ENCODE data around the gene DOCK11. TPM values are rescaled to one million over a fixed set of nuclear protein-coding genes. Genes with fewer than 3 reads are reported as not detected.
"Not testable (repeated sequence)": the region's sequence is repeated elsewhere in the genome, so short reads cannot be mapped to it uniquely, and the experiment has no call there.

The DOCK11 gene
- total RNA-seq, 2 experiments from 2014 or later: 47.5 to 50.4 TPM

DNA sequence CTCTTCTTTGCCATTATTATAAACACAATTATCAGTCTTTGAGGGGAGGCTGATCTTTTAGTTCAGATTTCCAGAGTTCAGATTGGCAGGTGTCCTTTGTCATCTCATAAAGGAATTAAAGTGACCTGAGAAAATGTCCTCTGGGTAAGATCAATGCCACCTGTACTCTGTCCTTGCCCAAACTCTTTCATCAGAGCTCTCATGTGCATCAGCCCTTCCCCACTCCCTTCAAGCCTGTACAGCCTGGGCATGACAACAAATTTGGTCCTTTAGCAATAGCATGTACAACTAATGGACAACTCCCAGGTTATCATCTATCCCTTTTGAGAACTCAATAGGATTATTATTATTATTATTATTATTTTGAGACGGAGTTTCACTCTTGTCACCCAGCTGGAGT is 8.9 kb upstream of the DOCK11 start:
- POLR2A ChIA-PET; H3K27me3 Mint-ChIP-seq; CTCF ChIA-PET; H3K27ac Mint-ChIP-seq; H3K4me1 Mint-ChIP-seq (ENCODE audit: low read depth); H3K9me3 Mint-ChIP-seq; H3K4me3 Mint-ChIP-seq; DNase-seq; H3K36me3 Mint-ChIP-seq; intact Hi-C loops (cut with micrococcal nuclease): not testable (repeated sequence)

DNA sequence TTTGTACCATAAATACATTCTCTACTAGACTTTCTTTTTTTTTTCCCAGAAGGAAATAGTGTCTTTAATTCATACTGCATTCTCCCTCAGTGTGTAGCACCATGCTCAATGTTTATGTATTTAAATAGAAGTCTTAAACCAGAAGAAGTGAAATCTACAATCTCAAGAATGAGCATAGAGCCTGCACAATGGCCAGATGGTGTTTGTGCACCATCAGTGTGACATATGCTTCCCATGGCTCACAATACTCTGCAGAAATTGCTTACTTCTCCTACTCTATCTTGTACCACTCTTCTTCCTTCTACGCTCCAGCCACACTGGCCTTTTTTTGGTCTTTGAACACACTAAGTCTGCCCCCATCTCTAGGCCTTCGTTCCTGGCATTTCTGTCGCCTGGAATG is 2.6 kb upstream of the DOCK11 start:
- intact Hi-C loops (cut with micrococcal nuclease): loop anchor here (10.0 kb wide), 1 partner anchor 112 kb away; no protein-coding TSS in a partner anchor
- no peaks in the 10 kb centered on the region for H3K9me3 Mint-ChIP-seq
- H3K4me1 Mint-ChIP-seq (ENCODE audit: low read depth): peaks cover 11% of the 10 kb centered on the region
- no peaks in the 10 kb centered on the region for H3K27me3 Mint-ChIP-seq
- CTCF ChIA-PET: no interaction called here
- peaks cover 3% of the 10 kb centered on the region for H3K36me3 Mint-ChIP-seq
- no peak overlapping the region for H3K27ac Mint-ChIP-seq
- POLR2A ChIA-PET: no interaction called here
- no peak overlapping the region for H3K4me3 Mint-ChIP-seq
- no peak for DNase-seq

DNA sequence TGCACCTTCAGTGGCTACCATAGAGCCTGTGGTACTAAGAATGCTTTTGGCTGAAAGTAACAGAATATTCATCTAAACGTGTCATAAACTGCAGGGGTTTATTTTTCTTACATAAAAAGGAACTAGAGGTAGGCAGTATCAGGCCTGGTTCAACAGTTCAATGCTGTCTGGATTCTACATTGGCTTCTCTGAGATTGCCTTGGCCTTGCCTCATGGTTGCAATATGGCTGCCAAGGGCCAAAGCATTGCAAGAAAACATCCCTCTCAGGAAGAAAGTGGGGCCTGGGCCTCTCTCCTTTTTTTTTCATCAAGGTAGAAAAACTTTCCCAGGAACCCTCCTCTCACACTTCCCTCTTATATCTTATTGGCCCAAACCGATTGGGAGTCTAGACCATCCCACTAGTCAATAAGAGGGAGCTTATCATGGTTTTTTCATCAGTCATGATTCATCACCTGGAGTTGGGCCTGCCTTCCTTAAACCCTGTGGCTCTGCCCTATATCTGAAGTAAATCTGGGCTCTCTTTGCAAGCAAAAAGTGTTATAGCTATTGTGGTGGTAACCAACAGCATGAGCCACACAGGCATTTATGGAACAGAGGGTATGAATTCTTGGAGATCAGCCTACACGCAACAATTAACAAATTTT is 1.8 kb upstream of the DOCK11 start:
- no peaks in the 10 kb centered on the region for H3K27me3 Mint-ChIP-seq
- POLR2A ChIA-PET: interaction anchor here (2.5 to 4.7 kb wide), 2 partner anchors 35 to 41 kb away, joined by 12 to 36 read pairs; no protein-coding TSS in a partner anchor
- no peak overlapping the region for H3K4me3 Mint-ChIP-seq
- peaks cover 16% of the 10 kb centered on the region for H3K4me1 Mint-ChIP-seq (ENCODE audit: low read depth)
- H3K36me3 Mint-ChIP-seq: peaks cover 3% of the 10 kb centered on the region
- CTCF ChIA-PET: no interaction called here
- DNase-seq: no peak
- H3K27ac Mint-ChIP-seq: no peak overlapping the region
- no peaks in the 10 kb centered on the region for H3K9me3 Mint-ChIP-seq
- intact Hi-C loops (cut with micrococcal nuclease): loop anchor here (2.0 to 10.0 kb wide), 2 partner anchors 111 to 147 kb away; partner anchors contain the start of gene WDR44

DNA sequence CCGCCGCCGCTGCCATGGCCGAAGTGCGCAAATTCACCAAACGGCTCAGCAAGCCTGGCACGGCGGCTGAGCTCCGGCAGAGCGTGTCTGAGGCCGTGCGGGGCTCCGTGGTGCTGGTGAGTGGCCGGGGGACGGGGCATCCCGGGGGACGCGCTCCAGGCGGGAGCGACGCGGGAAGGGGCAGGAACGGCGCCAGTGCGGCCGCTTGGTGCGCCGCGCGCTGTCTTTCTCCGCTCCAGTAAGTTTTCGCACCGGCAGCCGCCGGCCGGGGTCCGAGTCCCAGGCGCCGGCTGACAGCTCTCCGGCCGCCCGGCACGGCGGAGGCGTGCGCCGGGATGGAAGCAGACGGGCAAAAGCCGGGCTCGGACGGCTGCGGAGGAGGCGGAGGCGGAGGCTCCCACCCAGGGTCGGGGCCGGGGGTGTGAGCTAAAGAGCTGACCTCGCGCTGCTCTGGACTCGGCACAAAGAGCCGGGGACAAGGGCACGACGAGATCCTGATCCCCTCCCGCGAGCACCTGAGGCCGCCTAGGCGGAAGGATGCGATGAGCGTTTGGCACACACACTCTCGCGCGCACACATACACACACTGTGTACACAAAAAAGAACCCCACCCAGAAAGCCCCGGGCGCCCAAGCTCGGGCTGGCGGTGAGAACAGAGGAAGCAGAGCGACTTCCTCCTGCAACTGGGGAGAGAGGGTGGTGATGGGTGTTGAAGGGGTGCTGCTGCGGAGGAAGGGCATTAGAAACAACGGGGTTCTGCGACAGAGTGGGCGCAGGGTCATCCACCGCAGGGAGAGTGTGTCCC is 545 bp downstream of the DOCK11 start:
- Mint-ChIP-seq H3K36me3 (peaks cover 3% of the 10 kb centered on the region), H3K4me1 (ENCODE audit: low read depth) (peaks cover 24% of the 10 kb centered on the region), H3K27me3 (no peaks in the 10 kb centered on the region), H3K4me3 (peak overlapping the region; percentile 99), H3K9me3 (no peaks in the 10 kb centered on the region), H3K27ac (peak overlapping the region; percentile 97)
- ChIA-PET POLR2A (interaction anchor here (0.6 to 4.7 kb wide), 13 partner anchors 12 to 1357 kb away, joined by 3 to 36 read pairs (median 4); partner anchors contain the start of gene WDR44), CTCF (interaction anchor here (0.9 to 2.0 kb wide), 5 partner anchors 25 to 105 kb away, joined by 3 to 12 read pairs (median 6); no protein-coding TSS in a partner anchor)
- intact Hi-C loops (cut with micrococcal nuclease): loop anchor here (1.0 to 10.0 kb wide), 3 partner anchors 73 to 149 kb away; partner anchors contain the start of gene WDR44
- DNase-seq: peak; percentile 85

DNA sequence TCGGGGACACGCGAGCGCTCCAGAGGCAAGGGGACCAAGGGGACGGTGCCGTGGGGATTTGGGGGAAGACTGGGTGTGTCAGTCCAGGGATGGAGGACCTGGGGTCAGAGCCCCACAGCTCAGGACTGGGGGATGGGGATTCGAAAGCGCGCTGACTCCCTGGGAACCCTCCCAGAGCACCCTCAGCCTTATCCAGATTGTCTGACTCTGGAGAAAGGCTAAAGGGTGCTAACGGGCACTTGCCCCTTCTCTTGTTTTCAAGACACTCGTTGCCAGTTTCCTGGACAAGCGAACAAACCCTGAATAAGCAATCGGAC is 1.1 kb downstream of the DOCK11 start:
- H3K9me3 Mint-ChIP-seq: no peaks in the 10 kb centered on the region
- H3K36me3 Mint-ChIP-seq: peaks cover 3% of the 10 kb centered on the region
- H3K4me3 Mint-ChIP-seq: peak overlapping the region; percentile 99
- H3K27ac Mint-ChIP-seq: peak overlapping the region; percentile 97
- POLR2A ChIA-PET: interaction anchor here (0.9 to 4.7 kb wide), 7 partner anchors 27 to 151 kb away, joined by 3 to 36 read pairs (median 4); partner anchors contain the start of gene WDR44
- CTCF ChIA-PET: interaction anchor here (1.0 to 2.0 kb wide), 5 partner anchors 24 to 104 kb away, joined by 3 to 12 read pairs (median 6); no protein-coding TSS in a partner anchor
- DNase-seq: no peak
- no peaks in the 10 kb centered on the region for H3K27me3 Mint-ChIP-seq
- intact Hi-C loops (cut with micrococcal nuclease): loop anchor here (1.0 to 10.0 kb wide), 3 partner anchors 32 to 108 kb away; no protein-coding TSS in a partner anchor
- peaks cover 24% of the 10 kb centered on the region for H3K4me1 Mint-ChIP-seq (ENCODE audit: low read depth)

DNA sequence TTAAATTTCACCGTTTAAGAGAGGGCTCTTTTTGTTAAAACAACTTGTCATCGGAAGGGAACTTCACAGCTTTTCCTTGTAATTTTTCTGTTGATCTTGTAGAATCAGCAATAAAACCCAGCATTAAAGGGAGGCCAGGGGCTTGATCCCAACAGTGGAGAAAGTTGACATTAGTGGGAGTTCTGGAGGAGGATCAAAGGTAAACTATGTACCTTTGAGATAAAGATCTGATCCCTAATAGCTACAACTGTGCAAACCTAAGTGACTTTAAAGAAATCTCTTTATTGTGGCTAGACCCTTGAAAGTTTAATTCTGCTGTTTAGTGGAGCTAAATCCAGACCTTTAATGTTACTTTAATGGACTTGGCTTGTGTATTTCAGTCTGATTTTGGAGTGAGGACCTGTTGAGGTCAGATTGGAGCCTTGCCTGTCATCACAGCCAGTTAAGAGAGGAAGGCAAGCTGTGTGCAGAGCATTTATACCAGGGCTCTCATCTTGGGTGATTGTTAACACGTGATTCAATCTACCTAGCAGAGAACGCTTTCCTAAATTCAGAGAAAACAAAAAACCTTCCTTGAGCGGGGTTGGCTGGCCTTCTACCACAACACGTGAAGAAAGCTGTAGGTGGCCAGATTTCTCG is 1.7 kb downstream of the DOCK11 start:
- POLR2A ChIA-PET: interaction anchor here (0.7 to 4.7 kb wide), 7 partner anchors 23 to 150 kb away, joined by 3 to 36 read pairs (median 4); no protein-coding TSS in a partner anchor
- H3K36me3 Mint-ChIP-seq: peaks cover 3% of the 10 kb centered on the region
- H3K27ac Mint-ChIP-seq: peak overlapping the region; percentile 97
- peaks cover 30% of the 10 kb centered on the region for H3K4me1 Mint-ChIP-seq (ENCODE audit: low read depth)
- H3K4me3 Mint-ChIP-seq: peak overlapping the region; percentile 99
- intact Hi-C loops (cut with micrococcal nuclease): loop anchor here (1.0 to 10.0 kb wide), 3 partner anchors 31 to 108 kb away; no protein-coding TSS in a partner anchor
- CTCF ChIA-PET: interaction anchor here (1.0 to 2.0 kb wide), 6 partner anchors 24 to 103 kb away, joined by 3 to 12 read pairs (median 5); no protein-coding TSS in a partner anchor
- no peaks in the 10 kb centered on the region for H3K9me3 Mint-ChIP-seq
- DNase-seq: peak; percentile 47
- no peaks in the 10 kb centered on the region for H3K27me3 Mint-ChIP-seq

DNA sequence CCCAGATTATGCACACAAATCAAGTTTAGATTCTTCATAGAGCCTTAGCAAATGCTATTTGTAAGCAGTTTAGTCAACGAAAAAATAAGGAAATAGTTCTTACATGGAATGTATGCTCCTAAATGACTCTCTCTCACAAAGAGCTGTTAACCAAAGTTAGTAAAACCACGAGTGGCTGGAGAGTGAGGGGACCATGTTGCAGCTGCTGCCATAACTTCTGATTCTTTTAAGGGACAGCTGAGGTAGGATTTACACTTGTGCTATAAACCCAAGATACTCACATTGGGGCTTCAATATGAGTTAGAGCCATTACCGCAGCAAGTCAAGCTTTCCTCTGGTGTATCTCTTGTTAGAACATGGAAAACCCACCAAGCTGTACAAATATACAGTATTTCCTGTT is 2.7 kb downstream of the DOCK11 start:
- Mint-ChIP-seq H3K27ac (peak overlapping the region; percentile 97), H3K9me3 (no peaks in the 10 kb centered on the region), H3K36me3 (peaks cover 3% of the 10 kb centered on the region), H3K4me3 (peak overlapping the region; percentile 99), H3K4me1 (ENCODE audit: low read depth) (peaks cover 38% of the 10 kb centered on the region), H3K27me3 (no peaks in the 10 kb centered on the region)
- no peak for DNase-seq
- intact Hi-C loops (cut with micrococcal nuclease): loop anchor here (10.0 kb wide), 1 partner anchor 106 kb away; no protein-coding TSS in a partner anchor
- ChIA-PET CTCF (interaction anchor here (1.5 to 2.0 kb wide), 2 partner anchors 41 to 102 kb away, joined by 4 to 10 read pairs; no protein-coding TSS in a partner anchor), POLR2A (interaction anchor here (0.7 kb wide), 1 partner anchor 32 kb away, joined by 4 read pairs; no protein-coding TSS in a partner anchor)

DNA sequence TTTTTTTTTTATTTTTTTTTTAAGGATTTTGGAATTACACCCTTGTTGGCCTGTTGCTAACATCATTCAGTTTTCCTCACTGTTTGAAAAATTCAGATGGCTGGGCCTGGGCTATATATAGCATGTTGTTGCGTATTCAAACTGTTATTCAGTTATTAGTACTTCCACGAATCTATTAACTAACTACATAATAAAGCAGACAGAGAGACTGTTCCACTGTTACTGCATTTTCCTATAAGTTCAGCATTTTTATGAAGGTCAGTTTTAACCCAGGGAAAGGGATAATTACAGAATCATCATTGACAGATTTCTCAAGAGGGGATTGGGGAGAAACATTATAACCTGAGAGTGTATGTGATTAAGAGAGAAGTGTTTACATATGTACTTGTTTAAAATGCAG is 3.1 kb downstream of the DOCK11 start:
- CTCF ChIA-PET: interaction anchor here (1.5 kb wide), 1 partner anchor 40 kb away, joined by 4 read pairs; no protein-coding TSS in a partner anchor
- Mint-ChIP-seq H3K27me3 (no peaks in the 10 kb centered on the region), H3K4me1 (ENCODE audit: low read depth) (peaks cover 42% of the 10 kb centered on the region), H3K9me3 (no peaks in the 10 kb centered on the region), H3K27ac (peak overlapping the region; percentile 54), H3K4me3 (no peak overlapping the region), H3K36me3 (peaks cover 3% of the 10 kb centered on the region)
- intact Hi-C loops (cut with micrococcal nuclease): loop anchor here (10.0 kb wide), 1 partner anchor 106 kb away; no protein-coding TSS in a partner anchor
- no peak for DNase-seq
- POLR2A ChIA-PET: interaction anchor here (0.7 to 1.6 kb wide), 2 partner anchors 31 to 40 kb away, joined by 4 to 5 read pairs; no protein-coding TSS in a partner anchor

DNA sequence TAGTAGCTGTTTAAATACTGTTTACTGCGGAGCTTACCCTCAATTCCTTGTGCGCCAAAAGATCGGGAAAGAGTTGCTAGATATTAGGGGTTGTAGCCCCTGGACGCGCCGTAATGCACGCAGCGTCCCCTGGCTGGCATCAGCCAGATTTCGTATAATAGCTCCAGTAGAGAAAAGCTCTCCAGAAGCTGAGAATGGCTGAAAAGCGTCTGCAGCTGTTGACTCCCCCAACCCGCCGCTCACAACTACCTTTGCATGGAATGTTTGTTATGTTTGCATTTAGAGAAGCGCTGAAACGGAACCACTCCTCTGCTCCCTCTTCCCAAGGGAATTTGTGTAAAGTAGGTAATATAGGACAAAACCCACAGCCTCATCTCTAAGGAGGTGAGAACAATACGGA is 3.7 kb downstream of the DOCK11 start:
- peaks cover 47% of the 10 kb centered on the region for H3K4me1 Mint-ChIP-seq (ENCODE audit: low read depth)
- no peak for DNase-seq
- H3K36me3 Mint-ChIP-seq: peaks cover 3% of the 10 kb centered on the region
- H3K4me3 Mint-ChIP-seq: no peak overlapping the region
- ChIA-PET CTCF (no interaction called here), POLR2A (interaction anchor here (1.1 to 1.6 kb wide), 2 partner anchors 36 to 39 kb away, joined by 3 to 5 read pairs; no protein-coding TSS in a partner anchor)
- no peaks in the 10 kb centered on the region for H3K9me3 Mint-ChIP-seq
- peak overlapping the region; percentile 54 for H3K27ac Mint-ChIP-seq
- no peaks in the 10 kb centered on the region for H3K27me3 Mint-ChIP-seq
- intact Hi-C loops (cut with micrococcal nuclease): loop anchor here (10.0 kb wide), 1 partner anchor 106 kb away; no protein-coding TSS in a partner anchor

DNA sequence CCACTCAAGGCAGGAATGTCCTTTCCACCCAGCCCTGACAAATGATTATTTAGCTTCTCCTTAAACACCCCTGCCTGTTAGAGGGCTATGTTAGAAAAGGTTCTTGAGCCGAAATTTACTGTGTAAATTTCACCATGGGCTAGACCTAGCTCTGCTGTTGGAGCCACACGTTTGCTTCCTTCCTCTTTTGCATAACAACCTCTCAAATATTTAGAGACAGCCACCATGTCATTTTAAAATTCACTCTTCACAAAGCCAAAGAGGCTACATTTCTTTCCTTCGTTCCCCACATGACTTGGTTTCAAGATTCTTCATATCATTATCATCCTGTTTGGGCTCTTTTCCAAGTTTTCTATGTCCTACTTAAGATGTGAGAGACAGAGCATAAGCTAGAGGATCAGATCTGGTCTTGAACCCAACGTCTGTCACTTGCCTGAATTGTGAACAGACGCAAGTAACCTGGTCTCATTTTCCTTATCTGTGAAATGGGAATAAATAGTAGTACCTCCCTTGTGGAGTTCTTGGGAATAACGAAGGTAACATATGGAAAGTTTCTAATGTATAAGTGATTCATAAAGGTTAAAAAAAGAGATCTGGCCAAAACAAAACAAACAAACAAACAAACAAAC is 6.7 kb downstream of the DOCK11 start:
- intact Hi-C loops (cut with micrococcal nuclease): no loop called here
- H3K36me3 Mint-ChIP-seq: no peaks in the 10 kb centered on the region

More for the DNA sequence above, 6.7 kb downstream of the DOCK11 start:
- Mint-ChIP-seq H3K9me3 (no peaks in the 10 kb centered on the region), H3K27me3 (no peaks in the 10 kb centered on the region), H3K27ac (peak overlapping the region; percentile 95), H3K4me1 (ENCODE audit: low read depth) (peaks cover 59% of the 10 kb centered on the region), H3K4me3 (peak overlapping the region; percentile 56)
- POLR2A ChIA-PET: no interaction called here
- CTCF ChIA-PET: no interaction called here
- no peak for DNase-seq

Measured in activated CD4-positive, alpha-beta memory T cell treated with anti-CD3 and anti-CD28 coated beads for 36 hours (primary cell).